ENCODE results near the gene PRR14L. TPM values are rescaled to one million over a fixed set of nuclear protein-coding genes. Genes with fewer than 3 reads are reported as not detected.
A peak's percentile ranks its signal among the peaks of the same experiment; 100 is the strongest.
"Not testable (repeated sequence)": the region's sequence is repeated elsewhere in the genome, so short reads cannot be mapped to it uniquely, and the experiment has no call there.

PRR14L gene
- total and polyA plus RNA-seq, 10 donors, result 3.9 to 65.4 (median 41.3) TPM

DNA sequence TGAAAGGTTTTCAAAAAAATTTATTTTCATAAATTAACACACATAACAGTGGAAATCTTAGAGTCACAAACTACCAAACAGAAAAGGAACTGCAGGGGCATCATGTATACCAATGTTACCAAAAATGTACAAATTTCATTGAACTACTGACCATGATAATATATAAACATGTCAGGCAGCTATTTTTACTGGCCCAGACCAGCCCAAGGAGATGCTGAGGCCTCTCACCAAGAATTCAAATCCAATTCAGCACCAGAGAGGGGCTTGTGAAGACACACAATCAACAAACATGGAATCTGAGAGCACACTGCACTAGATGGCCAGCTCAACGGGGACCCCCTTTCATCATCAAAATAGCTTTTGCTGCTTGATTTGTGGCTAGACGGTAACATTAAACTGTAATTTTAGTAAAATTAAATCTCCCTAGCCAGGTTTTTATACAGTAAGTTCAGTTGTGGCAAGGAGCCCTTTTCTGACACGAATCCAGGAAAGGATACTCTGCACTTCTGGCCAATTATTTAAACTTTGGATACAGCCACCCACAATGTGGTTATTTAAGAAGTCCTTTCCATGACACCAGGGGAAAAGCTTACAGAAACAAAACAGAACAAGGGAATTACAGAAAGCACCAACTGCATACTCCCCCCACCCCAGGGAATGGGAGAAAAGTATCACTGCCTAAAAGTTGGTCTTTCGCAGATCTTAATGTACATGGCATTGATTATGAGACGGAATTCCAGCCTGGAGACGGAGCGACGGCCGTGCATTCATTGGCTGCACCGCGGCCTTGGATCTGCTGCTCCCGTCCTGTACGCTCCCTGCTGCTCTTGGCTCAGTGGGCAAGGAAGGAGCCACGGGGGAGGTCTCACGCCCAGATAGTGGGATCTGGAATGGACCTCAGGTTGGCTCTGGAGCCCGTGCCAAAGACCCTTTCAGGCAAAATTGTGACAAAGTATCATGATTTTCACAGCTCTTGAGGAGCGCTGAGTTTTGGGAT, 68.3 kb downstream of the PRR14L start:
- H3K27ac ChIP-seq, result peak overlapping the region in 2 of 8 donors; percentile 4 to 35
- no peak for TF ChIP-seq CTCF (IDR thresholded peaks at IDR 0.05 in 8 of 11, conservative IDR thresholded peaks at IDR 0.05 in 3 of 11)
- no peak for TF ChIP-seq POLR2A (IDR thresholded peaks at IDR 0.05)
- peak in 2 of 3 donors; percentile 7 to 49 for TF ChIP-seq POLR2AphosphoS5 (IDR thresholded peaks at IDR 0.05)

GRCh38 chr22:31680861-31681341, 69.0 kb downstream of the PRR14L start:
- WGBS, 5 donors, result 64 to 71% (median 69%) methylated on average over 9 of the region's 9 CpGs
- Histone ChIP-seq H3K9me3 (no peaks in the 10 kb centered on the region), H3K27ac (peak overlapping the region in 3 of 8 donors; percentile 2 to 35 (median 29)), H3K4me1 (peaks cover 0 to 21% (median 10%) of the 10 kb centered on the region in 6 donors), H3K4me3 (no peak overlapping the region), H3K27me3 (replicated peaks in 1 of 7) (no peaks in the 10 kb centered on the region), H3K36me3 (peaks cover 0 to 35% (median 32%) of the 10 kb centered on the region in 6 donors)
- DNase-seq, result no peak
- intact Hi-C loops (cut with DNase I; ENCODE audit: low total_unique reads), result no loop called here
- no peak for TF ChIP-seq POLR2A (IDR thresholded peaks at IDR 0.05)
- no peak for TF ChIP-seq POLR2AphosphoS5 (IDR thresholded peaks at IDR 0.05)
- TF ChIP-seq CTCF (IDR thresholded peaks at IDR 0.05 in 8 of 11, conservative IDR thresholded peaks at IDR 0.05 in 3 of 11), result no peak

More for the DNA sequence above, 68.3 kb downstream of the PRR14L start:
- H3K4me3 ChIP-seq, result no peak overlapping the region
- H3K9me3 ChIP-seq, result no peaks in the 10 kb centered on the region
- WGBS, 5 donors, result 91 to 96% (median 94%) methylated on average over 17 of the region's 17 CpGs
- no peaks in the 10 kb centered on the region for H3K27me3 ChIP-seq (replicated peaks in 1 of 7)
- no peak for DNase-seq
- intact Hi-C loops (cut with DNase I; ENCODE audit: low total_unique reads), result no loop called here
- peaks cover 0 to 42% (median 37%) of the 10 kb centered on the region in 6 donors for H3K36me3 ChIP-seq
- H3K4me1 ChIP-seq, result peaks cover 0 to 14% (median 5%) of the 10 kb centered on the region in 6 donors

- Histone ChIP-seq H3K4me1 (peaks cover 0 to 32% (median 14%) of the 10 kb centered on the region in 6 donors), H3K4me3 (no peak overlapping the region), H3K9me3 (no peaks in the 10 kb centered on the region), H3K27ac (no peak overlapping the region), H3K36me3 (peaks cover 0 to 13% (median 11%) of the 10 kb centered on the region in 6 donors), H3K27me3 (replicated peaks in 1 of 7) (no peaks in the 10 kb centered on the region)
- no peak for TF ChIP-seq CTCF (IDR thresholded peaks at IDR 0.05 in 8 of 11, conservative IDR thresholded peaks at IDR 0.05 in 3 of 11)
- no peak for TF ChIP-seq POLR2AphosphoS5 (IDR thresholded peaks at IDR 0.05)
- TF ChIP-seq POLR2A (IDR thresholded peaks at IDR 0.05), result no peak
- no peak for DNase-seq
- 88 to 95% (median 89%) methylated on average over 7 of the region's 7 CpGs for WGBS, 5 donors
- intact Hi-C loops (cut with DNase I; ENCODE audit: low total_unique reads), result no loop called here
Observed at GRCh38 chr22:31678748-31679147, 71.2 kb downstream of the PRR14L start.

GRCh38 chr22:31676700-31677099, 73.2 kb downstream of the PRR14L start:
- H3K27me3 ChIP-seq (replicated peaks in 1 of 7), result no peaks in the 10 kb centered on the region
- H3K36me3 ChIP-seq, result no peaks in the 10 kb centered on the region
- 2 to 4% (median 2%) methylated on average over 23 to 25 of the region's 25 CpGs for WGBS, 5 donors
- DNase-seq, result peak; percentile 98
- TF ChIP-seq POLR2AphosphoS5 (IDR thresholded peaks at IDR 0.05) (peak; percentile 85 to 93 (median 89)), CTCF (IDR thresholded peaks at IDR 0.05 in 8 of 11, conservative IDR thresholded peaks at IDR 0.05 in 3 of 11) (no peak), POLR2A (IDR thresholded peaks at IDR 0.05) (no peak)
- H3K4me1 ChIP-seq, result peaks cover 0 to 35% (median 14%) of the 10 kb centered on the region in 6 donors
- no peaks in the 10 kb centered on the region for H3K9me3 ChIP-seq
- peak overlapping the region; percentile 47 to 88 (median 81) for H3K27ac ChIP-seq
- peak overlapping the region; percentile 38 to 69 (median 48) for H3K4me3 ChIP-seq
- intact Hi-C loops (cut with DNase I; ENCODE audit: low total_unique reads), result no loop called here

- intact Hi-C loops (cut with DNase I; ENCODE audit: low total_unique reads); H3K9me3 ChIP-seq; H3K4me3 ChIP-seq; H3K36me3 ChIP-seq; H3K27me3 ChIP-seq (replicated peaks in 1 of 7); DNase-seq: not testable (repeated sequence)
- peak overlapping the region in 4 of 8 donors; percentile 9 to 70 (median 50) for H3K27ac ChIP-seq
- H3K4me1 ChIP-seq, result peaks cover 0 to 31% (median 10%) of the 10 kb centered on the region in 6 donors
- 53 to 61% (median 57%) methylated on average over 5 of the region's 5 CpGs for WGBS, 5 donors
Observed at GRCh38 chr22:31674219-31674618, 75.7 kb downstream of the PRR14L start.

GRCh38 chr22:31668849-31669248, 81.1 kb downstream of the PRR14L start:
- not testable (repeated sequence) for H3K36me3 ChIP-seq; H3K4me3 ChIP-seq; H3K27me3 ChIP-seq (replicated peaks in 1 of 7); H3K9me3 ChIP-seq; H3K27ac ChIP-seq; DNase-seq
- H3K4me1 ChIP-seq, result peaks cover 0 to 21% (median 5%) of the 10 kb centered on the region in 6 donors
- 82 to 92% (median 88%) methylated on average over 4 of the region's 4 CpGs for WGBS, 5 donors
- intact Hi-C loops (cut with DNase I; ENCODE audit: low total_unique reads), result loop anchor here (10.0 kb wide), 2 partner anchors 76 to 306 kb away; no protein-coding TSS in a partner anchor
